ENCODE results near the gene FGD1.
A peak's percentile ranks its signal among the peaks of the same experiment; 100 is the strongest.

The FGD1 gene

DNA sequence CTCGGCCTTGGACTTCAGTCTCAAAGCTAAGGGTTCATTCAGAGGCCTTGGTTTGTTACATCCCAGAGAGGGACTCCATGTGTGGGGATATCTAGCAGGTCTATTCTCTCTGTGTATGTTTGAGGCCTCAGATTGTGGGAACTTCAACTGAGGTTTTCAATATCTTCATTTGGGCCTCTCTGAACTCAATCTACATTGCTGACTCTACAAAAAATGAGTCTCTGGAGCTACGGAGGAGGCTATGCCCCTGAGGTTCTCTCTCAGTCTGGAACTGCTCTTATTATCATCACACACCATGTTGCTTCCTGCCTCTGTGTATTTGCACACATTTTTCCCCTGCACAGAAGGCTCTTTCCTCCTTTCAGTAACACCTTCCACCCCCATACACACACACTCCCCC lies 60.9 kb downstream of the FGD1 start:
- Mint-ChIP-seq H3K9me3 (peaks cover 35% of the 10 kb centered on the region), H3K27me3 (ENCODE audit: low read depth, poor library complexity) (peaks cover 9% of the 10 kb centered on the region), H3K4me3 (no peak overlapping the region), H3K27ac (peak overlapping the region; percentile 44), H3K36me3 (ENCODE audit: low read depth) (no peaks in the 10 kb centered on the region), H3K4me1 (peaks cover 9% of the 10 kb centered on the region)
- TF ChIP-seq, protein P1, sequence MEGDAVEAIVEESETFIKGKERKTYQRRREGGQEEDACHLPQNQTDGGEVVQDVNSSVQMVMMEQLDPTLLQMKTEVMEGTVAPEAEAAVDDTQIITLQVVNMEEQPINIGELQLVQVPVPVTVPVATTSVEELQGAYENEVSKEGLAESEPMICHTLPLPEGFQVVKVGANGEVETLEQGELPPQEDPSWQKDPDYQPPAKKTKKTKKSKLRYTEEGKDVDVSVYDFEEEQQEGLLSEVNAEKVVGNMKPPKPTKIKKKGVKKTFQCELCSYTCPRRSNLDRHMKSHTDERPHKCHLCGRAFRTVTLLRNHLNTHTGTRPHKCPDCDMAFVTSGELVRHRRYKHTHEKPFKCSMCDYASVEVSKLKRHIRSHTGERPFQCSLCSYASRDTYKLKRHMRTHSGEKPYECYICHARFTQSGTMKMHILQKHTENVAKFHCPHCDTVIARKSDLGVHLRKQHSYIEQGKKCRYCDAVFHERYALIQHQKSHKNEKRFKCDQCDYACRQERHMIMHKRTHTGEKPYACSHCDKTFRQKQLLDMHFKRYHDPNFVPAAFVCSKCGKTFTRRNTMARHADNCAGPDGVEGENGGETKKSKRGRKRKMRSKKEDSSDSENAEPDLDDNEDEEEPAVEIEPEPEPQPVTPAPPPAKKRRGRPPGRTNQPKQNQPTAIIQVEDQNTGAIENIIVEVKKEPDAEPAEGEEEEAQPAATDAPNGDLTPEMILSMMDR (IDR thresholded peaks at IDR 0.05) = no peak
- DNase-seq = no peak

DNA sequence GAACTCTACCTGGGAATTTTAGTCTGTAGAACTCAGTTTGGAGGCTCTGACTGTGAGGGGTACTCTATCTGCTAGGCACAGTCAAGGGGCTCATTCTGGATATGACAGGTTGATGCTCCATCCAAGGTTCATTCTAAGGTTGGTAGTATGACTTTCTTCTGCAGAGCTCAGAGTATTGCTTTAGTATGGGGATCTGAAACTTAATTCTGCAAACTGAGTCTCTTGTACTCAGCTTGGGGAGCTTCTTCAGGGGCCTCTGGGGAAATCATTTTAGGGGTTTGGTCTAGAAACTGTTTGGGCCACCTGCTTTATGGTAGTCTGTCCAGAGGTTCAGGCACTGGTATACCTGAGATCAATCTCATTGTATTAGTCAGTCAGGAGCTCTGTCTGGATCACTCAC lies 65.5 kb downstream of the FGD1 start:
- Mint-ChIP-seq H3K27me3 (ENCODE audit: low read depth, poor library complexity) (peaks cover 3% of the 10 kb centered on the region), H3K36me3 (ENCODE audit: low read depth) (no peaks in the 10 kb centered on the region), H3K4me3 (no peak overlapping the region), H3K9me3 (peaks cover 30% of the 10 kb centered on the region), H3K4me1 (peaks cover 5% of the 10 kb centered on the region), H3K27ac (no peak overlapping the region)
- DNase-seq = no peak
- TF ChIP-seq, protein P1 (IDR thresholded peaks at IDR 0.05) = no peak

DNA sequence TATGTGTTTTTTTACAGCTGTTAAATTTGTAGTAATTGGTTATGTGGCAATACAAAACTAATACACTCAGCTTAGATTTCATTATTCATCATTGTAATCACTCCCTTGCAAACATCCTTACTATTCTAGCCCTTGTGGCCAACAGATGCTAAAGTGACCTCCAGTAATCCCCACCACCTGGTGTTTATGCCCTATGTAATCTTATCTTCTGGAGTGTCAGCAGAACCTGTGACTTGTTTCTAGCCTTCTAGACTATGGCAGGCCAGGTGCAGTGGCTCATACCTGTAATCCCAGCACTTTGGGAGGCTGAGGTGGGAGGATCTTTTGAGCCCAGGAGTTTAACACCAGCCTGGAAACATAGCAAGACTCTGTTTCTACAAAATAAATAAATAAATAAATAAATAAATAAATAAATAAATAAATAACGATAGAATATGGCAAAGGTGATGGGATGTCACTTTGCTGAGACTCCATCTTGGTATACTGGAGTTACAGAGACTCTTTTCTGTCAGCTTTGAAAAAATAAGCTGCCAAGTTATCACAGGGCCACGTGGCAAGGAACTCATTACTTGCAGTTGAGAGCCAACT lies 68.1 kb downstream of the FGD1 start:
- no peaks in the 10 kb centered on the region for H3K36me3 Mint-ChIP-seq (ENCODE audit: low read depth)
- DNase-seq = no peak
- peaks cover 3% of the 10 kb centered on the region for H3K27me3 Mint-ChIP-seq (ENCODE audit: low read depth, poor library complexity)
- no peaks in the 10 kb centered on the region for H3K4me1 Mint-ChIP-seq
- H3K9me3 Mint-ChIP-seq = peaks cover 35% of the 10 kb centered on the region
- TF ChIP-seq, protein P1 (IDR thresholded peaks at IDR 0.05) = no peak
- no peak overlapping the region for H3K4me3 Mint-ChIP-seq
- H3K27ac Mint-ChIP-seq = no peak overlapping the region

DNA sequence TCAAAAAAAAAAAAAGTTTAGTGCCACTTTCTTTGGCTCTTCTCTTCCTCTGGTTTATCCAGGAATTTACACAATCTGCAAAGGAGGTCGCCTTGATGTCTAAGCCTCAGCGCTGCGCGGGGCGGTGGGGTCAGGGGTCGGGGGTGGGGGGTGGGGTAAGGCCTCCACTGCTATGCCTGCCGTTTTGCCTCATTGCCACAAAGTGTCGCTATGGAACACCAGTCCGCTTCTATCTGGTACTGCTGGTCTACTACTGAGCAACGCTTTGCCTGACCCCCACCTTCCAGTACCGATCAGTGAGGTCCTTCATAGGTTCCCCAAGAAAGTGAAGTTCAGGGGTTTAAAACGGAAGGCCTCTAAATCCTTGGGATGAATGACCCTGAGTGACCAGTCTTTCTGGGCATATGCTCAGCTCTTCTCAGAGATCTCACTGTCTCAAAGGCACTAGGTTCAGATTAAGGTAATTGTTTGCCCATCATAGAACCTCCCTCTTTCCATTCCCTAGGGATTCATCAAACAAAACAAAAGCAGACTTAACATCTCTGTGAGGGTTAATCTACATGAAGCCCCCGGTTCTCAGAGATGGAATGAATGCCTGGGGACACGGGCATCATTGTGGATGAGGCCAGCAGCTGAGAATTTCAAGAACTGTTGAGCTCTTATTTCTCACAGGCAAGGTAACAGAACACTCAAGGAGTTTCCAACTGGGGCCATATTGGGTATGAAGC lies 72.7 kb downstream of the FGD1 start:
- DNase-seq = peak; percentile 13
- Mint-ChIP-seq H3K36me3 (ENCODE audit: low read depth) (no peaks in the 10 kb centered on the region), H3K4me1 (no peaks in the 10 kb centered on the region), H3K27me3 (ENCODE audit: low read depth, poor library complexity) (peaks cover 6% of the 10 kb centered on the region), H3K27ac (no peak overlapping the region), H3K9me3 (peaks cover 54% of the 10 kb centered on the region), H3K4me3 (no peak overlapping the region)
- TF ChIP-seq, protein P1 (IDR thresholded peaks at IDR 0.05) = no peak

DNA sequence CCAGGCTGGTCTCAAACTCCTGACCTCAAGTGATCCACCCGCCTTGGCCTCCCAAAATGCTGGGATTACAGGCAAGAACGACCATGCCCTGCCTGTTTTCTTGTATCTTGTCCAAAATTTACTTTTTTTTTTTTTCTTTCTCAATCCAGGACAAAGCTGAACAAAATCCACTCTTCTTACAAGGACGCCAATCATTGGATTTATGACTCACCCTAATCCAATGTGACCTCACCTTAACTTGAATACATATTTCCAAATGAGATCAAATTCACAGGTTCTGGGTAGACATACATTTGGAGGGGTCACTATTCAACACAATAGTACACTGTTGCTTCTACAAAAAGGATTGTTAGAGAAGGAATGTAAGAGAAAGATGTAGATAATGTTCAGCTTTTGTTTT lies 73.9 kb downstream of the FGD1 start:
- peaks cover 53% of the 10 kb centered on the region for H3K9me3 Mint-ChIP-seq
- no peak for DNase-seq
- no peak overlapping the region for H3K4me3 Mint-ChIP-seq
- no peaks in the 10 kb centered on the region for H3K36me3 Mint-ChIP-seq (ENCODE audit: low read depth)
- H3K4me1 Mint-ChIP-seq = no peaks in the 10 kb centered on the region
- TF ChIP-seq, protein P1 (IDR thresholded peaks at IDR 0.05) = no peak
- no peak overlapping the region for H3K27ac Mint-ChIP-seq
- peaks cover 6% of the 10 kb centered on the region for H3K27me3 Mint-ChIP-seq (ENCODE audit: low read depth, poor library complexity)
